Hematopoietic multipotent progenitor cell (in vitro differentiated cells): ENCODE data around the gene C1orf87. TPM values are rescaled to one million over a fixed set of nuclear protein-coding genes. Genes with fewer than 3 reads are reported as not detected.
"Not testable (repeated sequence)": the region's sequence is repeated elsewhere in the genome, so short reads cannot be mapped to it uniquely, and the experiment has no call there.

Experiments
- DNase-seq, 3 donors: peaks; one replicate each; pipeline ENCODE4 v3.0.0-alpha.2; 2011 to 2015; ENCODE audit warnings: low read depth in 2 of 3, low spot score in 2 of 3
- total RNA-seq: library from RNA; depleted of rRNA; stranded (reverse); fragments of >200 nt; gene quantifications from one replicate; pipeline ENCODE4 v1.2.3, GENCODE V29; 2012

C1orf87 gene
- total RNA-seq, 1 donor = not detected

DNA sequence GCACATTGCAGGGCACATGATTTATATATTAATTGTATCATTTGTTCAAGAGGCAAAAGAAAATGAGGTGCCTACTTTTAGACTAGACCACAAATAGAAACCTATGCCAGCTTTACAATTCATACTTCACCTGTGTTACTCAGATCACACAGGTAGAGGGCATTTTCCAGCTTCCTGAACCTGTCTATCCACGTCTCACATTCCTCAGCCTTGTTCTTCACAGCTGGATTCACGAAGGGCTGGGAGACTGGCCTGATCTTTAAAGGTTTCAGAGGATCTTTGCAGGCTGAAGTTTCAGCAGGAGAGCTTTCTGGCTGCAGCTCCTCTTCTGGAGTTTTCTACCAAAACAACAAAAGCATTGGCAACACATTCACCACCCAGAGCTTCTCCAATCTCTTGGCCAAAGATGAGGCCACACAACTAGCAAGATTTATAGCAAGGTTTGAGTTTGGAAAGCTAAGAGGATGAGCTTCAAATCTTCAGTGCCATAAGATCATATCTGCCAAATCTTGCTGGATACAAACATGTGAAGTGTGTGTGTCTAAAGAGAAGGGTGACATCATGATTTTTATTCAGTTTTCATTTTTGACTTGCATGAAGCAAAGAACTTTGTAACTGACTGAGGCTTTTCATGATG, 76.0 kb downstream of the C1orf87 start:
- no peak for DNase-seq

DNA sequence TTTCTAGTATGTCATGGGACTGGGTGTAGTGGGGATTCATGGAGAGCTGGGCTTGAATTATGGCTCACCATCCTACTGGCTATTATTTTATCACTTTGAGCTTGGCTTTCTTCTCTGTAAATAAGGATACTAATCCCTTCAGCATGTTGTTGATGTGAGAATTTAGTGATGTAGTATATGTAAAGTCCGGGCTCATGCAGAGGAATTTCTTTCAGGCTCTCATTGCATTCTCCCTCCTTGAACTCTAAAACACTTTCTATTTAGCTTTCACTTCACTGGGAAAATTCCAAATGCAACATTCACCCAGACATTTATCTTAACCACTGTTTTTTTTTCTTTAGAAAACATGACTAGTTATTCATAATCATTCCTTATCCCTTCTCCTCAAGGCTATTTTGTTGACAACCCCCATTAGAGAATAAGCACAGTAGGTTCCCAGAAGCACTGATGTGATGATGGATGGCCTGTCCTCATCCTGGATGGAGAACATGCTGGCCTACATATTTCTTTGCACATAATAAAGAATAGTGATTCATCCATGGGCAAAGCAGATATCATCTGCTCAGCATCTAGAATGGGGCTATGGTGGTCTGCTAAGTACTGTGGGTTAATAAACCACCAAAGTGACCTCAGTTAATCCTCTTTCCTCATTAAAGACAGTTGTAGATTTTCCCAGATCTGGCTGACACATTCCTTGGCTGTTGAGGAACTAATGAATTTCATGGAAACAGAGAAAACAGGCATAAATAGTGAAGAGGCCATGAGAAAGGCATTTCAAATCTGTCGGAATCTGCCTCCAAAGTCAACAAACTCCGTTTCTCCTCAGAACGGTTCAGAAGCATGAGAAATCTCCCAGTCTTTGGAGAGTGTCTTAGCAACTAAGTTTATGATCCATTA, 79.0 kb downstream of the C1orf87 start:
- DNase-seq = no peak

DNA sequence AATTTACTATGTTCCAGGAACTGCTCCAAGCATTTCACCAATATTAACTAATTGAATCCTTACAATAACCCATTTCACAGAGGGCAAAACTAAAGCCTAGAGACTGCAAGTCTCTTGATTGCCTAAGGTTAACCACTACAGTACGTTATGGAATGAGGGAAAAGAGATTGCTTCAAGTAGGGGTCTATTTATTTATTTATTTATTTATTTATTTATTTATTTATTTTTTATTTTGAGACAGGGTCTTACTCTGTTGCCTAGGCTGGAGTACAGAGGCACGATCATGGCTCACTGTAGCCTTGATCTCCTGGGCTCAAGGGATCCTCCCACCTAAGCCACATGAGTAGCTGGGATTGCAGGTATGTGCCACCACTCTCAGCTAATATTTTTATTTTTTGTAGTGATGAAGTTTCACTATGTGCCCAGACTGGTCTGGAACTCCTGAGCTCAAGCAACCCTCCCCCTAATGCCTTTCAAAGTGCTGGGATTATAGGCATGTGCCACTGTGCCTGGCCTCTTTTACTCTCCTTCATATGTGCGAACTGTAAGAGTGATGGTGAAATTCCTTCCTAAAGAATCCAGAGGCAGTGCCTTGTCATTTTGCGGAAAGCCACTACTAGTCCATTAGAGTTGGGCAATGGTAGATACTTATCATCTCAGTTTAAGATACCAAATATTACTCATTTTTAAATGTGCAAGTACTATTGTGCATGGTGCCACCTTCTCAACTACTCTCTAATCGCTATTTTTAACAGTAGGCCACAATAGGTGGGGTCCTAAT, 81.3 kb downstream of the C1orf87 start:
- no peak for DNase-seq

DNA sequence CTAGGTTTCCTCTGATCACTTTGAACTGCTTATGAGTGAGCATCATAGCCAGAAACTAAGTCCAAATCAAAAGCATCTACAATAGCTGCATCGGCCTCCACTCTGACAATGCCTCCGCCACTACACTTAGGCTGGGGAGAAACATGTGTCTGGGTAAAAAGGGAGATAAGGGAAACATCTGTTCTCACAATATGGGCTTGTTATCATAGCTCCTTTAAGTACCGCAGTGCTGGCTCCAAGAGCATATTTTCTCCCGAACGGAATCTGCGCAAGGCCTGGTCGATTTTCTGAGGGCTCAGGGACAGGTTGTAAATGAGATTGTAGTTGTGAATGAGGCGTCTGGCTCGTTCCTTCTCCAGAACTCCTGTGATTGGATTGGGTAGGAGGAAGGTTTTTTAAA, 83.1 kb downstream of the C1orf87 start:
- no peak for DNase-seq

DNA sequence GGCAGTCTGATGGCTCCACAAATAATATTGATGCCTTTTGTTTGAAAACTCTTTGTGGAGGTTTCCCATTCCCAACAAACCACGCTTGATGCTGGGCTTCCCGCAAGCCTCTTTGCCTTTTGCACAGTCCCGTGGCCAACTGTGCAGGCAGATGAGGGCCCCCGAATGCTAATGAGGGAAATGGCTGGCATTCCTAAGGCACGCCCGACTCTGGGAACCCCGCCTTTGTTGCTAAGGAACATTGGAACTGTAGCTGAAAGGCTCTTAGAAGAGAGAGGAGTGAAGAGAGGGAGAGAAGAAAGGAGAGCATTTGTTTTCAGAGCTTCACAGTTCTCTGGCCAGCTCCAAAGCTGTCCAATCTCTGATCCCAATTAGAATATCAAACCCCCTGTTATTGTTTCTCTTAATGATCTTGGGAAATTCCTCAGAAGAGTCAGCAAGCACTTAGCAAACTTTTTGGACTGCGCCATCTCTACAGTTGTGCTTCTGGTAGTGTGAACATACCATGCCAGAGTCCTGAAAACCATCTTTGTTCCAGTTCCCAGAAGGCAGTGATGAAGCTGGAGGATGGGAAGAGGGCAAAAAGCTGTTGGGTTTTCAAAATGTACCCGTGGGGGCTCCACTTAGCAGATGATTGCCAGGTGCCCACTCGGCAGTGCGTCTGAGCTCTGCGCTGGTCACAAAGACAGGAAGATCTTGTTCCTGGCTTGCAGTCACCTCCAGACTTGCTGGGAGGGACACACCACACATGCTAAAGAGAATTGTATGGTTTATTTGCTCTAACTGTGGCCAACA, 86.9 kb downstream of the C1orf87 start:
- DNase-seq = no peak

DNA sequence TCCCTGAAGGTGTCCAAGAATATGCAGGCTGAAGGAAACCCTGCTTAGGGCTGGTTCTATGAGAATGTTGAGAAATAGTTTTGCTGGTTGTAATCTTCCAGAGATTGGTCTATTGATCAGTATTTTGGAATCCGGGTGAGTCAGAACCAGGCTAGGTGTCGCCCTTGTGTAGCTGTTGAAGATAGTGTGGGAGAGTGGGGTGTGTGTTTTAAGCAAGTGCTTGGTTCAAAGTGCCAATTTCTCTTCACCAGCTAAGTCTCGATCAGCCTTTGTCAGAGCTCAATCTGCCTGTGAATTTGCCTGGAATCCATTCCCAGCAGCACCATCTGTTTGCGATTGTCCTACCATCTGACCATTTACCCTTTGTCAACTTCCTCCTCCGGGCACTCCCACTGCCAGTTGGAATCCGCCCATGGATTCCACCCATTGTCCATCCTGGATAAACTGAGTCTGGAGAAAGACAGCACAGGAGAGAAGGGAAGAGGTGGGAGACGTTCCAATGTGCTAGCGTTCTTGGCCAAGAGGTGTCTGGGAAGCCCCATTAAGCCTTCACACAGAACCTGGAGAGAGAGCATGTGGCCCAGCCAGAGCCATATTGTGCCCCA, 87.6 kb downstream of the C1orf87 start:
- no peak for DNase-seq

DNA sequence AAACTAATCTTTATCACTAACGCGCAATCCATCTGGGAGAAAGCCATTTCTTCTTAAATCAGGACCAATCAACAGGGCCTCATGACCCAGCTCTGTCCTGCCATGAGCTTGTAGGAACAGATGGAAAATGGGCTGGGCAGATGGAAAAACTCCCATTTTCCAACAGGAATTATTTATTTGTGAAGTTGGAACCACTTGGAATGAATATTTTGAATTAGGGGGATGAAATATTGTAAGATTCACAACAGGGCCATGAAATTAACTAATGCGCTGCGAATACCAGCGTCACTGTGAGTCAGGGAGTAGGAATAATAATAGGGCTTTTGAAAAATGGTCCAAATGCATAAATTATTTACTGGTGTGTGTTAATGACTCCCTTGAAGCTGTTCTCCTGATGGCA, 93.9 kb downstream of the C1orf87 start:
- no peak for DNase-seq

DNA sequence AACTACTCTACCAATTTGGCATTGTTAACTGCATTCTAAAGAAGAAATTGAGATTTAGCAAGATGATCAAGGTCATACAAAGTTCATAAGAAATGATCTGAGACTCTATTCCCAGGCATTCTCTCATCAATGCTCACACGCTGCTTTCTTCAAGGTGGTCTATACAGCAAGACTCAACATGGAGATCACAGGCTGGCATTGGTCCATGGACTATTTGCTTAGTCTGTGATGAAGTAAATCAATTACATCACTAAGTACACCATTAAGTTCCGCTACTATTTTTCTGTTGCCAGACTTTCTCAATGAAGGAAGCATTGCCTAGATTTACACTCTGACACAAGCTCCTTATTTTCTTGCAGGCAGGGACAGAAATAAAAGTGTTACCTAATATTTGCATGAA, 95.1 kb downstream of the C1orf87 start:
- no peak for DNase-seq

DNA sequence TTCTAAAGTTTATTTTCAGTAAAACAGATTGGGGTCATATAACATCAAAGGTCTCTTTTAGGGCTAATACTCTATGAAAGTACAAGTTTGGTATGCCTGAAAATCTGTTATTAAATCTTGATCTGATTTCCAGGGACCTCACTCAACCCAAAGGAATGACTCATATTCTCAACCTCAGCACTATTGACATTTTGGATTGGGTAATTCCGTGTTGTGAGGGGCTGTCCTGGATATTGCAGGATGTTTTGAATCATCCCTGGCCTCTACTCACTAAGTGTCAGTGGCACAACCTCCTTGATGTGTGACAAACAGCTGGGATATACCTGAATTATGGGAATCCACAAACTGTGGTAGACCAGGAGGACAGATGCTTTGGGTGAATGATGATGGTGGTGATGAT, 95.5 kb downstream of the C1orf87 start:
- DNase-seq = no peak

DNA sequence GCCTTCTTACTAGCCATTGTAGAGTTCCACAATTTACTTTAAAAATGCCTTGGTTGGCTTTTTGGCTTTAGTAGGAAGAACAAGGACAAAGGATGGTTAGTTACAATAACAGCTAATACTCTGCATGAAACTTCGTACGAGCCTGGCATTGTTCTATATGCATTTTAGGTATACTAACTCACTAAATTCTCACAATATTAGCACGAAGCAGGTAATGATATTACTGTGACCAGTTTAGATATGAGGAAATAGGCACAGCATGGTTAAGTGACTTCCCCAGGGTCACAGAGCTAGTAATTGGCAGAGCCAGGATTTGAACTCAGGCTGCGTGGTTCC, 96.5 kb downstream of the C1orf87 start:
- DNase-seq = no peak

DNA sequence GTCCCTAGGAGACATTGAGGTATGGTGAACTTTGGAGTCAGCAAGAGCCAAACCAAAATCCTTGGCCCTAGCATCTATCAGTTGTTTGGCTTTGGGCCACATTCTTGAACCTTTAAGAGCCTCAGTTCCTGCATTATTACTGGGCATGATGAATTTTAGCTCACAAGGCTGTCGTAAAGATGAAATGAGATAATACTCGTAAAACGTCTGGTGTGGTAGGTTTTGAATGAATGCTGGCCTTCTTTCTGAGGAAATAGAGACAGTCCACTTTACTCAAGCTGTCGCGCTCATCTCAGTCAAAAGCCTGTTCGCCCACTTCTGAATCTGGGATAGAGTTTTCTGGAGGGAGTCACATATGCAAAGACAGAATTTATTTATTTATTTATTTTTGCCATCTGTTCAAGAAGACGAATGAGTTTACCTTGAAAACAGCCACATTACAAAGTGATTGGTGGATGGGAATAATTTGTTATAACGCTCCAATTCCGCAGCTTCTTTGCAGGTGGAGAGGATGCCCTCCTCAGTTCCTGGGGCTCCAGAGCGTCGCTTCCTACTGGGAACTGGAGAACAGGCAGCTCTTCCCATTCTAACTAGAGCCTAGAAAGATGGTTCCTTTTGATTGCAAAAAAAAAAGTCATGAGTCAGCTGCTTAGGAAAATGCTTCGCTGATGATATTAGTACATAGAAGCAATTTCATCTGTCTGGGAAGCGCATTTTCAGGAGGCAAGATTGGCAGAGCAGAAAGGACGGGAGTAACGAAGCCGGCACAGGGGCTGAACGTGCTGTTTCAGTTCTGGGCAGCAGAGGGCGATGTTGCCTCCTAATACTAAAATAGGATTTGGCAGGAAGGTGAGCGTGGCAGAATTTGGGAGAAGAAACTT, 97.1 kb downstream of the C1orf87 start:
- DNase-seq = peak in 2 of 3 donors; percentile 22 to 57

DNA sequence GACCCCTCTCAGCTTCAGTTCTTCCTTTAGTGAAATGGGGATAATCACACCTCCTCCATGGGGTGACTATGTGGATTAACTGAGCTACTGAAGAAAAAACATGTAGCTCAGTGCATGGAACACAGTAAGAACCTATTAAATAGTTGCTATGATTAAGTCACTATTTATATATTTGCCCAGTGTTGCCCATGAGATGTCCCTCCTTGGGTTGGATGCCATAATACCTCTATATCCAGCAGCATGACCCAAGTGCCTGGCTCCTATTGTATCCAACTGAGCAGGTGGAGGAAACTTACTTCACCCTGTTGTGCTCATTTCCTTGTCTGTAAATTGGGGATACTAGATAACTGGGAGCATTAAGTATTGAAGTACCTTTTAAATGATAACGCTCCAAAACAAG, 99.9 kb downstream of the C1orf87 start:
- no peak for DNase-seq

DNA sequence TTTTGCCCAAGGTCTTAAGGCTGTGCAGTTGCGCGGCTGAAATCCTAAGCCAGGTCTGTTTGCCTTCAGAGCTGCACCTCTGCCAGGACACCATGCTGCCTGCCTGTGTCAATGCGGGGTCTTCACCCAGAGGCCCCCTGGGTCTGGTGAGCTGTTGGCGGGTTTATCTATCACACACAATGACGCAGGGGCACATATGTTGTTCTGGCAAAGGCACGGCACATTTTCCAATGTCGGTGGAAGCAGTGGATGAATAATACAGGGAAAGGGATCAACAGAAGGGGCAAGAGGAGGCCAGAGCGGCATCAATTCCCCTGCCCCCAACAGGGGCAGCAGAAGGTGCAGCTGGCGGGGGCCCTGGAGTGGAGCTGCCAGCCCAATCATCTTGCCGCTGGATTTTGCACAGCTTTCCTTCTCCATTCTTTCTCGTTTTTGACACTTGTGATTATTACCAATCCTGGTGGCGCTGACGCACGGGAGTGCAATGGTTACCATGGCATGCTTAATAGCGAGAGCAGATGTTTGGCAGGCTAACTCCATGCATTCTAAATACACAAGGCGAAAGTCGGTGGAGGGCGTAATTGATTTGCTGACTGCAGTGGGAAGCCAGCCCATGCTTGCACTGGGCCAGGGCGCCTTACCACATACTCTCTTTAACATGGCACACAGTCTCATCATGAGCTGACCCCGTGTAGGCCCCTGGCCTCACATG, 101.2 kb downstream of the C1orf87 start:
- no peak for DNase-seq

DNA sequence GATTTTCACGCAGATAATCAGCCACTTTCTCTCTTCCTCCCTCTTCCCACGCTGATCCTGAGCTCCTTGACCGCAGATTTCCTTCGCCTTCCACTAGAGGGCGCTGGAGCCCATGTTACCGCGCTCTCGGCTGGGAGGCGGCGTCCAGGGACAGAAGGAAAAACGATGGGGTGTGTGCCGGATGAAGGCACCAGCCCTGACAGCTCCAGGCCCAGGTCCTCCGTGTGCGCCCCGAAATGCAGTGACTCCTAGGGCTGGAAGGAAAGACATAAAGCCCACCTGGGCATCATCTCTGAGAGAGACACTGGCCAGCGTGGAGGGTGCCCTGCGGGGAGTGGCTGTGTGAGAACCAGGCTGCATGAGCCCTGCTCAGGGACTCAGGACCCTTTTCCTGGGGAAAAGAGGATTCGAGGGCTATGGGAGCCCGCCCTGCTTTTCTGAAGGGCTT, 102.1 kb downstream of the C1orf87 start:
- DNase-seq = peak in 2 of 3 donors; percentile 39 to 52

DNA sequence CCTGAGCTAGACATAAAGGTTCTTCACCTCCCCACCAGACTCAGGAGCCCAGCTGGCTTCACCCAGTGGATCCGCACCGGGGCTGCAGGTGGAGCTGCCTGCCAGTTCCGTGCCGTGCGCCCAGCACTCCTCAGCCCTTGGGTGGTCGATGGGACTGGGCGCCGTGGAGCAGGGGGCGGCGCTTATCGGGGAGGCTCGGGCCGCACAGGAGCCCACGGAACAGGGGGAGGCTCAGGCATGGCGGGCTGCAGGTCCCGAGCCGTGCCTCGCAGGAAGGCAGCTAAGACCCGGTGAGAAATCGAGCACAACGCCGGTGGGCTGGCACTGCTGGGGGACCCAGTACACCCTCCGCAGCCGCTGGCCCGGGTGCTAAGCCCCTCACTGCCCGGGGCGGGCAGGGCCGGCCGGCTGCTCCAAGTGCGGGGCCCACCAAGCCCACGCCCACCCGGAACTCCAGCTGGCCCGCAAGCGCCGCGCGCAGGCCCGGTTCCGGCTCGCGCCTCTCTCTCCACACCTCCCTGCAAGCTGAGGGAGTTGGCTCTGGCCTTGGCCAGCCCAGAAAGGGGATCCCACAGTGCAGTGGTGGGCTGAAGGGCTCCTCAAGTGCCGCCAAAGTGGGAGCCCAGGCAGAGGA, 103.9 kb downstream of the C1orf87 start:
- DNase-seq = not testable (repeated sequence)

DNA sequence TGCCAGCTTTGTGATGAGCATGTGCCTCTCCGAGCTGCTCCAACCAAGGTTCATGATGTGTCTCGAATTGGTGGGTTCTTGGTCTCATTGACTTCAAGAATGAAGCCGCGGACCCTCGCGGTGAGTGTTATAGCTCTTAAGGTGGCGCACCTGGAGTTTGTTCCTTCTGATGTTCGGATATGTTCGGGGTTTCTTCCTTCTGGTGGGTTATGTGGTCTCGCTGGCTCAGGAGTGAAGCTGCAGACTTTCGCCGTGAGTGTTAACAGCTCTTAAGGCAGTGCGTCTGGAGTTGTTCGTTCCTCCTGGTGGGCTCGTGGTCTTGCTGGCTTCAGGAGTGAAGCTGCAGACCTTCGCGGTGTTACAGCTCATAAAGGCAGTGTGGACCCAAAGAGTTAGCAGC, 104.8 kb downstream of the C1orf87 start:
- not testable (repeated sequence) for DNase-seq

DNA sequence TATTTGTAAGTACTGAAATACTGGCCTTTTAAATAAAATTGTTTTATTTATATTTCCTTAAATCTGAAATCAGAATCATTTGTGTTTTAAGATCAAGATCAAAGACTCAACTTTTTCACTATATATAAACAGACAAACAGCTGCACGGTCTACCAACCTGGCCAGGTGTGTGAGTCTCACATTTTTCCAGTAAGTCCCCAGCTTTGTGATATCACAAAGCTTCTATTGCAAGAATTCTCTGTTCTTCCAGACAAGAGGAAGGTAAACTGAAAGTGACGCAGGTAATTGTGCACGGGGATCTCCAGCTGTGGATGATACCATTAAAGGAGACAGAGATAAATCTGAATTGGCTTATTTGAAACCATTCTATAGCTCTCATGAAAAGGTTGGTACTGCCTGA, 105.8 kb downstream of the C1orf87 start:
- no peak for DNase-seq

DNA sequence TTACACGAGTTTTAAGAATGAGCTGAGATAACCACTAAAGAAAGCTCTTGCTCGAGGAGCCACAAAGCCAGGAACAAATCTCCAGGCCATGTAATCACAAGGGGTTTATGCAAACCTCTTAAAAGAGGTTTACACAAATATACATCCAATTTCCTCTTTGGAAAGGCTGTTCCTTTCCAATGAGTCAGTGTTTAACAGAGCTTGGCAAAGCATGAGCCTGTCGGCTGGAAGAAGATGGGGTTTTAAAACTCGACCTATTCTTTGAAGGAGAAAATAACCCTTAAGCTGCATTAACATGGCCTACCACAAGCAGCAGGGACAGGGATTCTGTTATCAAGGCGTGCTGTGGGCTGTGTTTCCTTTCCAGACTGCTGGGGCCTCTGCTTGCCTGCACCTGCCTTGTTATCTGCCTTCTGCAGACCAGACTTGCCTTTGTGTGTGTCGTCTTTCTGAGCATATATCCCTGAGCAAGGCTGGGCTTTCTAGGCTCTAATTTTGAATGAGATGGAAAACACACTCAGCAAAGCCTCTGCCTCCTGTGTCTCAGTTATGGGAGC, 106.4 kb downstream of the C1orf87 start:
- peak in 2 of 3 donors; percentile 46 to 53 for DNase-seq
